Left ventricle myocardium superior (tissue), 1 donor: Measurements from ENCODE around the gene IRS2. TPM values are rescaled to one million over a fixed set of nuclear protein-coding genes. Genes with fewer than 3 reads are reported as not detected.

Source experiments
- ATAC-seq: fragments of 200-7000 bp; cut with Tn5 transposase; one replicate; pipeline ENCODE4 v1.9.1; 2020; ENCODE audit warnings: mild to moderate bottlenecking, moderate library complexity
- DNase-seq: peaks from one replicate; pipeline ENCODE4 v3.0.0-alpha.2; 2020
- intact Hi-C: fragments of 100-400 bp; cut with micrococcal nuclease; formaldehyde crosslinking; loops from one replicate; pipeline ENCODE4 v1.11.0; 2022
- total RNA-seq: library from RNA; stranded (reverse); fragmentation: NEBNext Ultra II Directional; extraction: Animal tissue kit (Norgen Biotek cat#: 25700); gene quantifications from one replicate; pipeline ENCODE4 v1.2.1, GENCODE V29; 2021
- donor health status: DM: no; HTN: yes; CAD: no; lungs with severe emphysema.

Gene IRS2
- total RNA-seq, 1 donor from 2014 or later: 11.3 TPM

DNA sequence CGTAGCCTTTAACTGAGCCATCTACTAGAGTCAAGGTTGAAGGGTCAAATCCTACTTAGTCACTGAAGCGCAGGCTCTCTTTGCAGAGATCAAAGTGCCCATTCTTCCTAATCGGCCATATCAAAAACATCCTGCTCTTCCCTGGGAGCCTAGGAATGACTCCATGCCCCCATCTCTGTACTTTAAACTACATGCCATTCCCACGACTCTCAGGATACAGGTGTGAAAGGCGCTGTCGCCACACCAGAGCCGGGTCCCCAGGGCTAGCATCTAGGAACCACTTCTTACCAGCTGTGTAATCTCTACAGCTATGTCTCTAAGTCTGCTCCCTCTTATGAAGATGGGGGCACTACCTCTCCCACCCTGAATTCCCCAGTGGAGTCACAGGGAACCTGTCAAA, 22.3 kb downstream of the IRS2 start:
- intact Hi-C loops: no loop called here
- no peak for ATAC-seq
- no peak for DNase-seq

- intact Hi-C loops: no loop called here
- ATAC-seq: no peak
- no peak for DNase-seq
Observed at GRCh38 chr13:109762791-109763190, 23.6 kb downstream of the IRS2 start.

- intact Hi-C loops: no loop called here
- DNase-seq (no peak), ATAC-seq (no peak)
Observed at GRCh38 chr13:109761695-109762094, 24.7 kb downstream of the IRS2 start.

GRCh38 chr13:109760951-109761350, 25.4 kb downstream of the IRS2 start:
- no peak for ATAC-seq
- DNase-seq: no peak
- intact Hi-C loops: no loop called here

DNA sequence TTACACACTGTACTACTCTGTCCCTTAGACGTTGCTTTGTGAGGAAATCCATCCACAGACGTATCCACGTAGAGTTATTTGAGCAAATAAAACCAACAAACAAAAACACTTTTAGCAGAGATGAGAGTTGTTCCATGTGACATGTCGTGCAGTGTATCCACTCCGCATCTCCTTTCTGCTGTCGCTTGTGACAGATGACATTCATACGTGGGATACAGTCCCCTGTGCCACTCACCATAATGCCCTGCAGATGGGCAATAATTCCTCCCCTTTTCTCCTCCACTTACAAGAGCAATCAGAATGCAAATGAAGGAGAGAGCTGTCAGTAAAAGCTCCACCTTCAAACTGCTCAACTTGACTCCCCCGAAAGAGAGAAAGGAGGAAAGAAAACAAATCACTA, 26.0 kb downstream of the IRS2 start:
- intact Hi-C loops: no loop called here
- DNase-seq: no peak
- no peak for ATAC-seq

DNA sequence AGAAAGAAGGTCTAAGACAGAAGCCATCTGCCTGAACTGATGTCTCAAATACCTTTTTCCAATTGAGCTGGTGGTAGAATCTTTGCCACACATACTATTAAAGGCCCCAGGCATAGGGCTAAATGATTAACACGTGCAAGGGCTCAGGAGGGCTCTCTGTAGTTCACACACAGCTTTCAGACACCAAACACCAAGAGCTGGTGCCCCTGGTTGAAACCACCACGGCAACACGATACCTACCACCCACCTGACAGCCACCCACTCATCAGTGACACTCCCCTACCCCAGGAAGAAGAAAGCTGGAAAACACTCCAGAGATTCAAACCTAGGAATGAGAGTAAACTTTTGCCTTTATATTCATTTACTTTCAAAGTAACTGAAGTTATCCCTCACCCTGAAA, 26.8 kb downstream of the IRS2 start:
- ATAC-seq (no peak), DNase-seq (no peak)
- intact Hi-C loops: no loop called here

DNA sequence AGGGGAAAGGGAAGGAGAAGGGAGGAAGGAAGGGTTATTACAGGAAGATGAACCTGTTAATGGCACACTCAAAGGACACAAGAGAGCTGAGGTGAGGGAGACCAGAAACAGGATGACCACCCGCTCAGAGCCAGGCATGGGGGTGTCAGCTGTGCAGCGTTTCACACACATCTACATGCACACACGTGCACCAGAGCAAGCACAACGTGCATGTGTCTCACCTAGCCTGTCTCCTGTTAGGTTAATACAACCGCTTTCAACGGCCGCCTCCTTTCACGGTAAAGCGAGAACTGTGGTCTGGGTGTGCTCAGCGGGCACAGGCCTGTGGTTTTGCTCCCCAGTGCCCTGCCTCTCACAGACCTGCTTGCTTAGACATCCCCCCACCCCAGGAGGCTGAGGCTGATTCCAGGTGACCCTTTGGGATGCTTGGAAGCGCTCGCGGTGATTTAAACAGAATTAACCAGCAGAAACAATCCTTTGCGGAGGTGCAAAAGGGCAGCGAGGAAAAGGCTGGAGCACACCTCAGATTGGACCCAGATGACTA, 27.4 kb downstream of the IRS2 start:
- DNase-seq (no peak), ATAC-seq (no peak)
- intact Hi-C loops: no loop called here

GRCh38 chr13:109756778-109757177, 29.6 kb downstream of the IRS2 start:
- DNase-seq (no peak), ATAC-seq (peak; percentile 79)
- intact Hi-C loops: no loop called here

DNA sequence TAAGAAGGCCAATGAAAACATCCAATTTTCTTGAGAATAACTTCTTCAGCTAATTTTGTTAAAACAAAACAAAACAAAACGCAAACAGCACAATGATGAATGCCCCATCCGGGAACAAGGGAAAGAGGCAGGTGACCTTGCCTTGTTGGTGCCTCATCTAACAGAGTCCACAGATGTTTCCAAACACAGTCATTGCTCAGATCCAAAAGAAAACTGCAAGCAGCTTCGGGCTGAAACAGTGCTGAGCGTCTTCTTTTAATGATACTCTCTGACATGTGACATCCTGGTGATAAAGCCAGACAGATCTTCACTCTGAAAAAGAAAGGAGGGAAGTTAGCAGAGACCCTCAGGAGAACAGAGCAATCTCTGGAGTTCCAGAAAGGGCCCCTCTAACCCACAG, 30.4 kb downstream of the IRS2 start:
- no peak for DNase-seq
- intact Hi-C loops: no loop called here
- ATAC-seq: peak; percentile 5

DNA sequence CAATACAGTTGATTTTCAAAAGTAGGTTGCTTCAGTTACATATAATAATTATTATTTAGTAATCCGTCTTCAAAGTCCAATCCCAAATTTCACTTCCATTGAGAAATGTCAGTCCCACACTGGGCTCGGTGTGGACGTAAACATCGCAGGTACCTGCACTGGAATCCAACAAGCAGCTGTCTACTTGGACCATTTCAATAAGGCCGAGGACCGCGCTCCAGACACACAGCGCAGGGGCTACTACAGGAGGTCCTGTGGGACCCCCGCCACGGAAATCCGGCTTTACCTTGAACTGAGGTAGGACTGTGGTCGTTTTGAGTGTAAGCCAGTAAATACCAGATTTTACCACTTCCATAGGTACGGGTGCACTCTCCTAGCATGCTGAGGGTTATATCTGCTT, 30.8 kb downstream of the IRS2 start:
- DNase-seq: no peak
- intact Hi-C loops: no loop called here
- ATAC-seq: no peak

- intact Hi-C loops: no loop called here
- DNase-seq (no peak), ATAC-seq (peak; percentile 29)
Observed at GRCh38 chr13:109751477-109751876, 34.9 kb downstream of the IRS2 start.

GRCh38 chr13:109750221-109750775, 36.1 kb downstream of the IRS2 start:
- DNase-seq: no peak
- ATAC-seq: no peak
- intact Hi-C loops: no loop called here

DNA sequence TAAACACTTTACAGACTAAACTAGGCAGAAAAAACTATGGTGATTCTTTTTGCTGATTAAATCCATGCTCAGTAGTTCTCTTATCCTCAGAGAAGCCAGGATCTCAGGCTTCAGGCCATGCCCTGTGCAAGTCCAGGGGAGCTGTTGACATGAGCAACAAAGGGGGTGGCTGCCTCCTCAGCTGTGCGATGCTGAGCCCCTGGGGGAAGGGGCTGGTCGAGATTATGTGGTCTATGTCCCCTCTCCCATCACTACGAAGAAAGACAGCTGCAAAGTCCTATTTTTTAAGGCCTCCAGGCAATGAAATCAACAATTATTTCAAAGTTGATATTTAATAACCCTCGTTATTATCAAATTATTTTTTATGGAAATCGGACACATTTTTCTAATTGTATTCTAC, 37.0 kb downstream of the IRS2 start:
- intact Hi-C loops: no loop called here
- DNase-seq (no peak), ATAC-seq (no peak)

- ATAC-seq (no peak), DNase-seq (no peak)
- intact Hi-C loops: no loop called here
Observed at GRCh38 chr13:109748677-109749076, 37.7 kb downstream of the IRS2 start.

DNA sequence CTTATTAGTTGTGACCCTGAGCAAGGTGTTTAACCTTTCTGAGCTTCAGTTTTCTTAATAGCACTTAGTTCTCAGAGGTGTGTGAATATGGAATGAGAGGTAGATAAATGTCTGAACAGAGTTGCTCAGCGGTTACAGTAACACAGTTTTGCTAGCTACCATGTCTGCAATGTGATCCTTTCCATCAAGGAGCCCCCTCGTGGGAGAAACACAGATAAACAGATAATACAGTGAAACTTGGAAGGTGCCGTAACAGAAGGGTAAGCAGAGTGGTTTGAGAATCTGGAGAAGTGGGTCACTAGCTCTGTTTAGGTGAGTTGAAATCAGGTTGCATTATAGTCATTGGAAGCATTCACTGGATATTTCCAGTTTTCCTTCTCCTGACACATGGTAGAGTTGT, 38.9 kb downstream of the IRS2 start:
- DNase-seq (no peak), ATAC-seq (no peak)
- intact Hi-C loops: no loop called here

- intact Hi-C loops: no loop called here
Observed at GRCh38 chr13:109746364-109746763, 40.0 kb downstream of the IRS2 start.

DNA sequence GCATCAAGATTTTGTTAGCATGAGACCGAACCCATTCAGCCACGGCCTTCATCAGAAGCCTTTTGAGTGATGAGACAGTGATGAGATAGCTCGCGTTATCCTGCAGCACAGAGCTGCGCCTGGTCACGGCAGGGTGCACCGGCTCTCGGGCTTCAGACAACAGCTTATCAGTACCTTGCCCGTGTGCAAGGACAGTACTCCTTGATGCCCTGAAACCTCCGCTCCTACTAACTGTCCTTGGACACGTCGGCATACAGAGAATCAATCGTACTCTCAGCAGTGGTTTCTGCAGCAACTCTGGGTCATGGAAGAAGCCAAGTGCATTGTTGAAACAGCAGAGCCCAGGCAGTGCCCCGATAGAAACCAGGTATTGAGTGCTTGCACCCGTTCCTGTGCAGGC, 40.7 kb downstream of the IRS2 start:
- ATAC-seq: no peak
- intact Hi-C loops: no loop called here
- no peak for DNase-seq

More at GRCh38 chr13:109746364-109746763, 40.0 kb downstream of the IRS2 start:
- no peak for DNase-seq
- ATAC-seq: no peak

DNA sequence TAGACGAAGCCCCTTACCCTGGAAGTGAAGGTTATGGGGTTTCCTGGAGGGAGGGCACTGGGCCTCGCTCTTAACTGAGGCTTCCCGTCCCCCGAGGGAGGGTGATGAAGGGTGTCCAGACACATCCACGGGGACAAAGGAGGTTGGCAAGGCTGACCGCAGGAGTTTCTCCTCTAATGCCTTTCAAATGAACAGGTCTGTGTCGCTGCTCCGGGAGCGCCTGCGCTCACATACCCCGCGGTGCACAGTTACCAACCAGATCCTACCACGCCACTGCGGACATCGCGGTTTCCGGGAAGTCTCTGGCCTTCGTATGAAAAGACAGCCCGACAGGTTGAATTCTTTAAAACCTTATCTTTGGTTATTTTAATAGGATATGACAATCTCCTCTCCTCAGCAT, 41.3 kb downstream of the IRS2 start:
- intact Hi-C loops: no loop called here
- ATAC-seq (no peak), DNase-seq (no peak)

- intact Hi-C loops: no loop called here
- ATAC-seq (peak; percentile 81), DNase-seq (peak; percentile 65)
Observed at GRCh38 chr13:109744512-109745051, 41.8 kb downstream of the IRS2 start.

- intact Hi-C loops: no loop called here
- DNase-seq (no peak), ATAC-seq (peak; percentile 54)
Observed at GRCh38 chr13:109743706-109744453, 42.5 kb downstream of the IRS2 start.

GRCh38 chr13:109741966-109742365, 44.4 kb downstream of the IRS2 start:
- DNase-seq (no peak), ATAC-seq (no peak)
- intact Hi-C loops: no loop called here
